GM21576 (cell line): Measurements from ENCODE around the gene CDC5L.
"Not testable (repeated sequence)": the region's sequence is repeated elsewhere in the genome, so short reads cannot be mapped to it uniquely, and the experiment has no call there.

Experiments
- ATAC-seq: cut with Tn5 transposase; IDR thresholded peaks from one replicate; pipeline ENCODE4 v1.9.1; 2021; ENCODE audit warnings: mild to moderate bottlenecking, moderate library complexity; ENCODE audit not compliant: unreplicated experiment

CDC5L gene

GRCh38 chr6:44387346-44388134, at the start of gene CDC5L:
Gene CDC5L, plus strand, starts transcription at chr6:44387706. Its CDS starts 118 bp downstream, at chr6:44387824.
- ATAC-seq, result peak; percentile 92

- peak; percentile 66 for ATAC-seq
Observed at GRCh38 chr6:44338228-44339122, 49.0 kb upstream of the CDC5L start.

GRCh38 chr6:44339301-44339700, 48.2 kb upstream of the CDC5L start:
- ATAC-seq, result no peak

- ATAC-seq, result no peak
Observed at GRCh38 chr6:44339763-44340625, 47.5 kb upstream of the CDC5L start.

GRCh38 chr6:44341095-44341890, 46.2 kb upstream of the CDC5L start:
- no peak for ATAC-seq

- ATAC-seq, result no peak
Observed at GRCh38 chr6:44342052-44342451, 45.5 kb upstream of the CDC5L start.

- no peak for ATAC-seq
Observed at GRCh38 chr6:44342489-44342888, 45.0 kb upstream of the CDC5L start, which contains the start of gene SPATS1. Gene SPATS1, plus strand, starts transcription at chr6:44342650. Its CDS starts 446 bp downstream, at chr6:44343096.

GRCh38 chr6:44346818-44347217, 40.7 kb upstream of the CDC5L start:
- ATAC-seq, result not testable (repeated sequence)

GRCh38 chr6:44349904-44350649, 37.4 kb upstream of the CDC5L start:
- ATAC-seq, result no peak

- not testable (repeated sequence) for ATAC-seq
Observed at GRCh38 chr6:44350650-44350994, 36.9 kb upstream of the CDC5L start.

- ATAC-seq, result no peak
Observed at GRCh38 chr6:44352259-44352658, 35.2 kb upstream of the CDC5L start.

- ATAC-seq, result no peak
Observed at GRCh38 chr6:44353336-44353735, 34.2 kb upstream of the CDC5L start.

GRCh38 chr6:44355640-44356039, 31.9 kb upstream of the CDC5L start:
- ATAC-seq, result no peak

GRCh38 chr6:44356487-44356886, 31.0 kb upstream of the CDC5L start:
- no peak for ATAC-seq

GRCh38 chr6:44359973-44360372, 27.5 kb upstream of the CDC5L start:
- ATAC-seq, result no peak

GRCh38 chr6:44361947-44362346, 25.6 kb upstream of the CDC5L start:
- no peak for ATAC-seq

GRCh38 chr6:44363377-44363926, 24.1 kb upstream of the CDC5L start:
- ATAC-seq, result no peak

GRCh38 chr6:44366781-44367180, 20.7 kb upstream of the CDC5L start:
- no peak for ATAC-seq

- no peak for ATAC-seq
Observed at GRCh38 chr6:44367681-44368080, 19.8 kb upstream of the CDC5L start.
